Neuronal stem cell (in vitro differentiated cells): ENCODE results near the gene DCC.

ENCODE experiments used
- DNase-seq: peaks from one replicate; pipeline ENCODE4 v3.0.0-alpha.2; 2013; ENCODE audit warnings: low spot score
- H2AFZ ChIP-seq: one replicate; pipeline ENCODE4 v1.6.1; 2013; ENCODE audit warnings: mild to moderate bottlenecking, low read length, inconsistent platforms
- H2AK5ac ChIP-seq: 2 replicates; pipeline ENCODE4 v1.6.1; 2013; ENCODE audit warnings: low read depth, mild to moderate bottlenecking, inconsistent platforms, low read length, moderate library complexity, mixed read lengths
- H2BK120ac ChIP-seq: 2 replicates; pipeline ENCODE4 v1.6.1; 2013; ENCODE audit warnings: low read depth, mild to moderate bottlenecking, inconsistent platforms, low read length, moderate library complexity, mixed read lengths
- H2BK12ac ChIP-seq: one replicate; pipeline ENCODE4 v1.6.1; 2013; ENCODE audit warnings: low read length, inconsistent platforms
- H2BK15ac ChIP-seq: 2 replicates; pipeline ENCODE4 v1.6.1; 2013; ENCODE audit warnings: mild to moderate bottlenecking, low read length, inconsistent platforms, mixed read lengths
- H2BK5ac ChIP-seq: one replicate; pipeline ENCODE4 v1.6.1; 2013; ENCODE audit warnings: inconsistent platforms, mild to moderate bottlenecking, low read length, moderate library complexity
- H3K14ac ChIP-seq: one replicate; pipeline ENCODE4 v1.6.1; 2013; ENCODE audit warnings: low read length, inconsistent platforms
- H3K18ac ChIP-seq: 2 replicates; pipeline ENCODE4 v1.6.1; 2013; ENCODE audit warnings: low read length, inconsistent platforms
- H3K23ac ChIP-seq: 2 replicates; pipeline ENCODE4 v1.6.1; 2013; ENCODE audit warnings: low read depth, mild to moderate bottlenecking, mixed read lengths, low read length, inconsistent platforms; ENCODE audit not compliant: poor library complexity
- H3K27ac ChIP-seq: replicated peaks from 3 replicates; pipeline ENCODE4 v1.5.1; 2013; ENCODE audit warnings: low read length, inconsistent platforms
- H3K27me3 ChIP-seq, 3 experiments: 2 replicates each; pipeline ENCODE4 v1.6.1; 2013; ENCODE audit warnings: low read length in 3 of 3, mild to moderate bottlenecking in 2 of 3, inconsistent platforms in 1 of 3, low read depth in 1 of 3, mixed read lengths in 1 of 3, moderate library complexity in 1 of 3; ENCODE audit not compliant: control insufficient read depth in 3 of 3, insufficient read depth in 3 of 3
- H3K36me3 ChIP-seq, 2 donors: replicated peaks in 1 of 2; 2 replicates each; pipeline ENCODE4 v1.6.1; 2013; ENCODE audit warnings: low read length in 2 of 2; ENCODE audit not compliant: control insufficient read depth in 2 of 2, insufficient read depth in 2 of 2
- H3K4ac ChIP-seq: 2 replicates; pipeline ENCODE4 v1.6.1; 2013; ENCODE audit warnings: inconsistent platforms, mild to moderate bottlenecking, low read length, moderate library complexity
- H3K4me1 ChIP-seq, 2 donors: 1 replicate in 1 of 2; 2 replicates in 1 of 2; pipeline ENCODE4 v1.6.1; 2013; ENCODE audit warnings: low read length in 2 of 2, low read depth in 1 of 2; ENCODE audit not compliant: control insufficient read depth in 2 of 2, insufficient read depth in 1 of 2
- H3K4me2 ChIP-seq: one replicate; pipeline ENCODE4 v1.6.1; 2013; ENCODE audit warnings: mild to moderate bottlenecking, low read length, inconsistent platforms; ENCODE audit not compliant: insufficient read depth, poor library complexity, severe bottlenecking
- H3K4me3 ChIP-seq, 2 donors: 2 replicates each; pipeline ENCODE4 v1.5.1; 2013; ENCODE audit warnings: low read length in 2 of 2, mild to moderate bottlenecking in 2 of 2, inconsistent platforms in 1 of 2, moderate library complexity in 1 of 2
- H3K79me1 ChIP-seq: one replicate; pipeline ENCODE4 v1.6.1; 2013; ENCODE audit warnings: low read depth, mild to moderate bottlenecking, inconsistent platforms, low read length, moderate library complexity
- H3K9ac ChIP-seq: one replicate; pipeline ENCODE4 v1.6.1; 2013; ENCODE audit warnings: mild to moderate bottlenecking, low read depth, low read length, inconsistent platforms; ENCODE audit not compliant: poor library complexity
- H3K9me3 ChIP-seq, 2 donors: replicated peaks in 1 of 2; 2 replicates each; pipeline versions ENCODE3 to v1.6.1; 2013; ENCODE audit warnings: low read length in 2 of 2, mild to moderate bottlenecking in 2 of 2, inconsistent platforms in 1 of 2, low read depth in 1 of 2, mixed read lengths in 1 of 2, moderate library complexity in 1 of 2; ENCODE audit not compliant: control insufficient read depth in 2 of 2, insufficient read depth in 1 of 2
- H4K8ac ChIP-seq: one replicate; pipeline ENCODE4 v1.6.1; 2013; ENCODE audit warnings: low read depth, mild to moderate bottlenecking, inconsistent platforms, low read length, moderate library complexity
- H4K91ac ChIP-seq: one replicate; pipeline ENCODE4 v1.6.1; 2013; ENCODE audit warnings: low read length, low read depth, mild to moderate bottlenecking, inconsistent platforms; ENCODE audit not compliant: poor library complexity
- WGBS, 2 donors: extraction: QIAGEN DNeasy Blood & Tissue Kit; methylation state at CpG; one replicate each; pipeline ENCODE4 v1.1.7; 2013; ENCODE audit warnings: missing lambda C conversion rate in 2 of 2, mixed read lengths in 1 of 2; ENCODE audit not compliant: insufficient read length in 2 of 2, insufficient replicate concordance in 1 of 2; ENCODE audit errors: extremely low coverage in 2 of 2; 5-methylcytosine and 5-hydroxymethylcytosine counted together

DCC gene

GRCh38 chr18:53153800-53154199 lies 813.8 kb downstream of the DCC start:
- DNase-seq, result no peak
- H4K91ac ChIP-seq, result no peak overlapping the region
- no peak overlapping the region for H3K4me2 ChIP-seq
- H3K27me3 ChIP-seq, result no peaks in the 10 kb centered on the region
- peaks cover 0 to 4% of the 10 kb centered on the region in 2 donors for H3K9me3 ChIP-seq
- WGBS, 2 donors, result no CpG with 5 or more reads among the region's 5 CpGs
- H3K79me1 ChIP-seq, result no peaks in the 10 kb centered on the region
- H2AK5ac ChIP-seq, result no peak overlapping the region
- no peak overlapping the region for H2BK12ac ChIP-seq
- peaks cover 2 to 9% of the 10 kb centered on the region in 2 donors for H3K4me1 ChIP-seq
- no peak overlapping the region for H3K27ac ChIP-seq
- no peak overlapping the region for H3K18ac ChIP-seq
- H3K36me3 ChIP-seq, result peaks cover 0 to 1% of the 10 kb centered on the region in 2 donors
- no peak overlapping the region for H3K23ac ChIP-seq
- H3K9ac ChIP-seq, result no peak overlapping the region
- no peak overlapping the region for H2BK5ac ChIP-seq
- no peak overlapping the region for H3K14ac ChIP-seq
- no peak overlapping the region for H2BK120ac ChIP-seq
- H2BK15ac ChIP-seq, result no peak overlapping the region
- no peak overlapping the region for H4K8ac ChIP-seq
- H2AFZ ChIP-seq, result no peak overlapping the region
- H3K4me3 ChIP-seq, result no peak overlapping the region
- no peak overlapping the region for H3K4ac ChIP-seq

- Histone ChIP-seq H3K79me1 (no peaks in the 10 kb centered on the region), H3K18ac (no peak overlapping the region), H3K4ac (no peak overlapping the region), H2BK120ac (no peak overlapping the region), H4K91ac (no peak overlapping the region), H4K8ac (no peak overlapping the region), H3K23ac (no peak overlapping the region), H3K27ac (no peak overlapping the region), H2AFZ (no peak overlapping the region), H3K4me1 (no peaks in the 10 kb centered on the region), H3K36me3 (no peaks in the 10 kb centered on the region), H3K4me3 (no peak overlapping the region), H2BK12ac (no peak overlapping the region), H3K9me3 (no peaks in the 10 kb centered on the region), H2AK5ac (no peak overlapping the region), H2BK15ac (no peak overlapping the region), H3K27me3 (no peaks in the 10 kb centered on the region), H3K14ac (no peak overlapping the region), H3K4me2 (no peak overlapping the region), H3K9ac (no peak overlapping the region), H2BK5ac (no peak overlapping the region)
- DNase-seq, result no peak
- WGBS, 2 donors, result no CpG with 5 or more reads among the region's 1 CpG
Measured at GRCh38 chr18:53165770-53166169, 825.8 kb downstream of the DCC start.

- Histone ChIP-seq H2BK12ac (no peak overlapping the region), H3K4me1 (no peaks in the 10 kb centered on the region), H3K27me3 (no peaks in the 10 kb centered on the region), H2AK5ac (no peak overlapping the region), H3K9me3 (no peaks in the 10 kb centered on the region), H2AFZ (no peak overlapping the region), H3K18ac (no peak overlapping the region), H2BK15ac (no peak overlapping the region), H2BK120ac (no peak overlapping the region), H3K14ac (no peak overlapping the region), H4K8ac (no peak overlapping the region), H3K4me2 (no peak overlapping the region), H4K91ac (no peak overlapping the region), H3K79me1 (no peaks in the 10 kb centered on the region), H3K4ac (no peak overlapping the region), H2BK5ac (no peak overlapping the region), H3K36me3 (no peaks in the 10 kb centered on the region), H3K9ac (no peak overlapping the region), H3K4me3 (no peak overlapping the region), H3K27ac (no peak overlapping the region), H3K23ac (no peak overlapping the region)
- WGBS, 2 donors, result no CpG with 5 or more reads among the region's 5 CpGs
- DNase-seq, result no peak
Measured at GRCh38 chr18:53169346-53169745, 829.3 kb downstream of the DCC start.

- Histone ChIP-seq H2BK12ac (no peak overlapping the region), H3K36me3 (no peaks in the 10 kb centered on the region), H2BK5ac (no peak overlapping the region), H4K91ac (no peak overlapping the region), H3K4me3 (no peak overlapping the region), H3K27me3 (no peaks in the 10 kb centered on the region), H3K9me3 (no peaks in the 10 kb centered on the region), H2BK15ac (no peak overlapping the region), H3K4me1 (peaks cover 1 to 4% of the 10 kb centered on the region in 2 donors), H2BK120ac (no peak overlapping the region), H3K79me1 (no peaks in the 10 kb centered on the region), H3K9ac (no peak overlapping the region), H2AK5ac (no peak overlapping the region), H3K23ac (no peak overlapping the region), H3K18ac (no peak overlapping the region), H3K4me2 (no peak overlapping the region), H2AFZ (peak overlapping the region; percentile 36), H3K14ac (no peak overlapping the region), H3K27ac (no peak overlapping the region), H3K4ac (no peak overlapping the region), H4K8ac (no peak overlapping the region)
- DNase-seq, result peak; percentile 2
- WGBS, 2 donors, result no CpG with 5 or more reads among the region's 3 CpGs
Measured at GRCh38 chr18:53191634-53192033, 851.6 kb downstream of the DCC start.
